NB4 (cell line): ENCODE data around the gene ZNF740.

Experiments
- CTCF ChIP-seq: IDR thresholded peaks from one replicate; pipeline ENCODE4 v1.5.1; 2012; ENCODE audit warnings: low read depth, low read length
- MAX ChIP-seq: IDR thresholded peaks from 2 replicates; pipeline ENCODE4 v1.6.1; 2011; ENCODE audit warnings: low read depth, low read length
- MYC ChIP-seq: IDR thresholded peaks from 2 replicates; pipeline ENCODE4 v1.6.1; 2011; ENCODE audit warnings: low read depth, low read length
- POLR2A ChIP-seq: IDR thresholded peaks from 2 replicates; pipeline ENCODE4 v1.6.1; 2011; ENCODE audit warnings: mild to moderate bottlenecking; ENCODE audit not compliant: insufficient read length; ENCODE audit errors: extremely low read depth

GRCh38 chr12:53200458-53201176, 20.1 kb downstream of the ZNF740 start:
- TF ChIP-seq CTCF (no peak), POLR2A (no peak), MAX (no peak), MYC (no peak)
